Measurements from ENCODE around the gene NEO1.

The NEO1 gene

DNA sequence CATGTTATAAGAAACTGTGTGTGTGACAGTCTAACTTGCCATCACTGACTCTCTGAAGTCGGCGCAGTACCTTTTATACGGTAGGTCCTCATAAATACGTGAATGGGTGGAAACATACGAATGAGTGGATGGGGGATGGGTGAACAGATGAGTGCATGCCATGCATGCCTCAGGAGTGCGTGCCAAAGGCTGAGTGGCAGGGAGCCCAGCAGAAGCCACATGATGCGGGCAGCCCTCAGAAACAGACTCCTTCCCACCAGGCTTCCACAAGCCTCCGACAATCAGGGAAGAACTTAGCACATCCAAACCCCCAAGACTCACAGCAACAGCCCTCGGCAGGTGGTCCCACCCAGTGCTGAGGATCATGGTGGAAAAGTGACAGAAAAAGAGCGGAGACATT lies 299.8 kb downstream of the NEO1 start:
- H3K27me3 ChIP-seq (ENCODE audit: insufficient read depth, low read length), result no peaks in the 10 kb centered on the region
- no peak overlapping the region for H3K9ac ChIP-seq (ENCODE audit: low read depth, low read length)
- H3K4me3 ChIP-seq (ENCODE audit: low read length), result no peak overlapping the region
- H3K36me3 ChIP-seq (ENCODE audit: insufficient read depth, low read length), result no peaks in the 10 kb centered on the region
- peaks cover 11% of the 10 kb centered on the region for H3K4me1 ChIP-seq (ENCODE audit: insufficient read depth, low read length)
- WGBS, result 89% methylated on average over 10 of the region's 10 CpGs
- no peaks in the 10 kb centered on the region for H3K9me3 ChIP-seq (ENCODE audit: insufficient read depth, low read depth, low read length)
- no peak overlapping the region for H3K27ac ChIP-seq (ENCODE audit: low read depth, low read length)

DNA sequence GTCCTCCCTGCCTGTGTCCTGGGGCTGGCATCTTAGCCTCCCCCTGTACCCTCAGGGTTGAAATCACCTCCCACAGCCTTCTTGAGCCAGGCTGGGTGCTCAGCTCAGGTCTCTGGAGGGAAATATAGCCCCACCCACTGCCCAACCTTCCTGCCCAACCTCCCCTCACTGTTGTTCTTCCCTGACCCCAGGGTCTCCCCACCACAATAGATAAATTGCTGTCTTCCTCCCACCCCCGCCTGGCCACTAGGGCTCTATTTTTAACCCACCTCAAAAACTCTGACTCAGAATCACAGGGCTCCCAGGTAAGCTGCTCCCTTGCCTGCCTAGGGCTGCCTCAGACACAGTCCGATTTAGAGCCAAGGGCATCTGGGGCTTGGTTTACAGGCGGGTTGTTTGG lies 301.5 kb downstream of the NEO1 start:
- Histone ChIP-seq H3K27me3 (ENCODE audit: insufficient read depth, low read length) (no peaks in the 10 kb centered on the region), H3K4me3 (ENCODE audit: low read length) (no peak overlapping the region), H3K9me3 (ENCODE audit: insufficient read depth, low read depth, low read length) (no peaks in the 10 kb centered on the region), H3K9ac (ENCODE audit: low read depth, low read length) (no peak overlapping the region), H3K36me3 (ENCODE audit: insufficient read depth, low read length) (no peaks in the 10 kb centered on the region), H3K27ac (ENCODE audit: low read depth, low read length) (no peak overlapping the region), H3K4me1 (ENCODE audit: insufficient read depth, low read length) (peaks cover 11% of the 10 kb centered on the region)
- WGBS, result 59% methylated on average over 2 of the region's 3 CpGs

DNA sequence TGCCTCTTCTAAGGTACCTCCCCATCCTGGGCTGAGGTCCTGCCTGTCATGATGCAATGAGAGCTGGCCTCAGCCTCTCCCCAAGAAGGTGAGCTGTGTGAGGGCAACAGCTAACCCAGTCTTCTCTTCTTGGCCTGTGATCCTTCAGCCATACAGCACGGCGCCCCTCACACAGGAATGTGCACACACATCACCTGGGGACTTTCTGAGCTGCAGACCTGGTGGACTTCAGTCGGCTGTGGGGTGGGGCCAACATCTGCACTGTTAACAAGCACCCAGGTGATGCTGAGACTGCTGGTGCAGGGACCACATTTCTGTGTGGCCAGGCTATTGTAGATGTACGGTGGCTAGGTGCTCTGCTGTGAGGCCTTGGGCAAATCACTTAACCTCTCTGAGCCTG lies 302.0 kb downstream of the NEO1 start:
- 92% methylated on average over 4 of the region's 4 CpGs for WGBS
- no peaks in the 10 kb centered on the region for H3K27me3 ChIP-seq (ENCODE audit: insufficient read depth, low read length)

More for the DNA sequence above, 302.0 kb downstream of the NEO1 start:
- H3K27ac ChIP-seq (ENCODE audit: low read depth, low read length), result no peak overlapping the region
- H3K4me3 ChIP-seq (ENCODE audit: low read length), result no peak overlapping the region
- H3K4me1 ChIP-seq (ENCODE audit: insufficient read depth, low read length), result peaks cover 11% of the 10 kb centered on the region
- no peaks in the 10 kb centered on the region for H3K36me3 ChIP-seq (ENCODE audit: insufficient read depth, low read length)
- H3K9ac ChIP-seq (ENCODE audit: low read depth, low read length), result no peak overlapping the region
- H3K9me3 ChIP-seq (ENCODE audit: insufficient read depth, low read depth, low read length), result no peaks in the 10 kb centered on the region

Measured in HUES64 (cell line).